BLaER1 treated with 17β-estradiol and CSF1 and Interleukin-3, amounts not matched to agents 10 nM and 100 nM (cell line): ENCODE measurements around the gene AOAH.
A peak's percentile ranks its signal among the peaks of the same experiment; 100 is the strongest.
"Not testable (repeated sequence)": the region's sequence is repeated elsewhere in the genome, so short reads cannot be mapped to it uniquely, and the experiment has no call there.

Experiments
- H3K27ac ChIP-seq, 11 experiments: shearing (Covaris generic); formaldehyde crosslinking; 2 replicates each; pipeline ENCODE4 v1.8.1; 2022
- H3K27me3 ChIP-seq, 11 experiments: shearing (Covaris generic); formaldehyde crosslinking; 2 replicates each; pipeline ENCODE4 v1.8.1; 2022
- H3K36me3 ChIP-seq, 11 experiments: shearing (Covaris generic); formaldehyde crosslinking; 2 replicates each; pipeline ENCODE4 v1.8.1; 2022
- H3K4me1 ChIP-seq, 10 experiments: shearing (Covaris generic); formaldehyde crosslinking; 2 replicates each; pipeline ENCODE4 v1.8.1; 2022
- H3K4me2 ChIP-seq, 11 experiments: shearing (Covaris generic); formaldehyde crosslinking; 2 replicates each; pipeline ENCODE4 v1.8.1; 2022
- H3K4me3 ChIP-seq, 10 experiments: shearing (Covaris generic); formaldehyde crosslinking; 2 replicates each; pipeline ENCODE4 v1.8.1; 2022
- H3K9ac ChIP-seq, 11 experiments: shearing (Covaris generic); formaldehyde crosslinking; 2 replicates each; pipeline ENCODE4 v1.8.1; 2022
- H3K9me3 ChIP-seq, 11 experiments: shearing (Covaris generic); formaldehyde crosslinking; replicated peaks in 1 of 11; 2 replicates each; pipeline ENCODE4 v1.8.1; 2022
- H4K20me1 ChIP-seq, 11 experiments: shearing (Covaris generic); formaldehyde crosslinking; 2 replicates each; pipeline ENCODE4 v1.8.1; 2022
- Cebpa-rat ChIP-seq, 11 experiments: shearing (Covaris generic); IDR thresholded peaks; 2 replicates each; pipeline ENCODE4 v1.8.1; 2022

The AOAH gene

GRCh38 chr7:36475011-36475342 is 249.3 kb downstream of the AOAH start:
- H3K4me3 ChIP-seq, result no peak overlapping the region
- no peaks in the 10 kb centered on the region for H3K27me3 ChIP-seq
- no peak overlapping the region for H3K9ac ChIP-seq
- TF ChIP-seq Cebpa-rat (IDR thresholded peaks at IDR 0.05), result no peak
- no peak overlapping the region for H3K27ac ChIP-seq
- no peak overlapping the region; a peak in 1 of 22 replicates for H3K4me2 ChIP-seq
- H3K36me3 ChIP-seq, result no peaks in the 10 kb centered on the region
- H4K20me1 ChIP-seq, result no peaks in the 10 kb centered on the region
- peaks cover 0 to 27% (median 0%) of the 10 kb centered on the region in 11 experiments; a peak in 6 of 22 replicates for H3K9me3 ChIP-seq
- peaks cover 0 to 13% (median 5%) of the 10 kb centered on the region in 10 experiments; a peak in 9 of 20 replicates for H3K4me1 ChIP-seq

GRCh38 chr7:36474283-36475010 is 249.8 kb downstream of the AOAH start:
- Histone ChIP-seq H3K36me3 (no peaks in the 10 kb centered on the region), H4K20me1 (no peaks in the 10 kb centered on the region), H3K9me3 (peaks cover 0 to 21% (median 0%) of the 10 kb centered on the region in 11 experiments; a peak in 6 of 22 replicates), H3K4me1 (peaks cover 0 to 13% (median 5%) of the 10 kb centered on the region in 10 experiments; a peak in 9 of 20 replicates), H3K9ac (no peak overlapping the region), H3K27me3 (no peaks in the 10 kb centered on the region), H3K4me2 (peak overlapping the region in 5 of 11 experiments; percentile 22 to 57 (median 46); a peak in 8 of 22 replicates), H3K27ac (peak overlapping the region in 2 of 11 experiments; percentile 4 to 30; a peak in 2 of 22 replicates), H3K4me3 (no peak overlapping the region)
- TF ChIP-seq Cebpa-rat (IDR thresholded peaks at IDR 0.05), result no peak

GRCh38 chr7:36473454-36474282 is 250.6 kb downstream of the AOAH start:
- H3K4me3 ChIP-seq, result no peak overlapping the region
- H3K27ac ChIP-seq, result peak overlapping the region in 2 of 11 experiments; percentile 4 to 30; a peak in 2 of 22 replicates
- H3K4me2 ChIP-seq, result peak overlapping the region in 4 of 11 experiments; percentile 22 to 57 (median 50); a peak in 7 of 22 replicates
- no peak overlapping the region for H3K9ac ChIP-seq
- H3K4me1 ChIP-seq, result peaks cover 0 to 13% (median 5%) of the 10 kb centered on the region in 10 experiments; a peak in 9 of 20 replicates
- H3K36me3 ChIP-seq, result no peaks in the 10 kb centered on the region
- peaks cover 0 to 14% (median 0%) of the 10 kb centered on the region in 11 experiments; a peak in 4 of 22 replicates for H3K9me3 ChIP-seq
- no peaks in the 10 kb centered on the region for H3K27me3 ChIP-seq
- no peaks in the 10 kb centered on the region for H4K20me1 ChIP-seq
- TF ChIP-seq Cebpa-rat (IDR thresholded peaks at IDR 0.05), result no peak

GRCh38 chr7:36472141-36472729 is 252.1 kb downstream of the AOAH start:
- H3K9me3 ChIP-seq, result peaks cover 0 to 10% (median 0%) of the 10 kb centered on the region in 11 experiments; a peak in 4 of 22 replicates
- no peak overlapping the region for H3K4me2 ChIP-seq
- TF ChIP-seq Cebpa-rat (IDR thresholded peaks at IDR 0.05), result no peak
- no peak overlapping the region for H3K4me3 ChIP-seq
- no peak overlapping the region for H3K9ac ChIP-seq
- H3K36me3 ChIP-seq, result no peaks in the 10 kb centered on the region
- no peaks in the 10 kb centered on the region for H3K27me3 ChIP-seq
- no peaks in the 10 kb centered on the region for H4K20me1 ChIP-seq
- H3K4me1 ChIP-seq, result peaks cover 0 to 13% (median 5%) of the 10 kb centered on the region in 10 experiments; a peak in 10 of 20 replicates
- no peak overlapping the region for H3K27ac ChIP-seq

GRCh38 chr7:36469236-36469635 is 255.1 kb downstream of the AOAH start:
- Histone ChIP-seq H3K27ac (no peak overlapping the region), H3K9me3 (peaks cover 0 to 6% (median 0%) of the 10 kb centered on the region in 11 experiments; a peak in 2 of 22 replicates), H3K36me3 (no peaks in the 10 kb centered on the region), H4K20me1 (no peaks in the 10 kb centered on the region), H3K9ac (no peak overlapping the region), H3K27me3 (no peaks in the 10 kb centered on the region), H3K4me2 (no peak overlapping the region), H3K4me1 (peaks cover 0 to 7% (median 1%) of the 10 kb centered on the region in 10 experiments; a peak in 10 of 20 replicates), H3K4me3 (no peak overlapping the region)
- no peak for TF ChIP-seq Cebpa-rat (IDR thresholded peaks at IDR 0.05)

- Histone ChIP-seq H3K9me3 (peaks cover 0 to 6% (median 0%) of the 10 kb centered on the region in 11 experiments; a peak in 2 of 22 replicates), H3K36me3 (no peaks in the 10 kb centered on the region), H4K20me1 (no peaks in the 10 kb centered on the region), H3K4me2 (no peak overlapping the region), H3K9ac (no peak overlapping the region), H3K27me3 (no peaks in the 10 kb centered on the region), H3K27ac (no peak overlapping the region), H3K4me1 (no peaks in the 10 kb centered on the region; a peak in 1 of 20 replicates), H3K4me3 (no peak overlapping the region)
- TF ChIP-seq Cebpa-rat (IDR thresholded peaks at IDR 0.05), result no peak
These were observed 255.8 kb downstream of the AOAH start for GRCh38 chr7:36468370-36469101.

- H3K4me1 ChIP-seq, H3K4me2 ChIP-seq, H3K4me3 ChIP-seq, H3K27me3 ChIP-seq, H4K20me1 ChIP-seq, H3K9me3 ChIP-seq, H3K36me3 ChIP-seq, H3K27ac ChIP-seq, H3K9ac ChIP-seq: not testable (repeated sequence)
These were observed 258.3 kb downstream of the AOAH start for GRCh38 chr7:36466001-36466400.

- Histone ChIP-seq H3K4me2 (no peak overlapping the region), H3K9me3 (peaks cover 0 to 6% (median 0%) of the 10 kb centered on the region in 11 experiments; a peak in 2 of 22 replicates), H3K36me3 (no peaks in the 10 kb centered on the region), H3K4me1 (no peaks in the 10 kb centered on the region; a peak in 1 of 20 replicates), H3K9ac (no peak overlapping the region), H3K4me3 (no peak overlapping the region), H3K27me3 (no peaks in the 10 kb centered on the region), H3K27ac (no peak overlapping the region), H4K20me1 (no peaks in the 10 kb centered on the region)
- TF ChIP-seq Cebpa-rat (IDR thresholded peaks at IDR 0.05), result no peak
These were observed 260.0 kb downstream of the AOAH start for GRCh38 chr7:36464271-36464670.
